Activated naive CD4-positive, alpha-beta T cell treated with Interleukin-2 at 50 U/mL for 16 hours (primary cell): Measurements from ENCODE around the gene P2RX3.
A peak's percentile ranks its signal among the peaks of the same experiment; 100 is the strongest.
"Not testable (repeated sequence)": the region's sequence is repeated elsewhere in the genome, so short reads cannot be mapped to it uniquely, and the experiment has no call there.

Source experiments
- DNase-seq: peaks from one replicate; pipeline ENCODE4 v3.0.0-alpha.2; 2020

Gene P2RX3

DNA sequence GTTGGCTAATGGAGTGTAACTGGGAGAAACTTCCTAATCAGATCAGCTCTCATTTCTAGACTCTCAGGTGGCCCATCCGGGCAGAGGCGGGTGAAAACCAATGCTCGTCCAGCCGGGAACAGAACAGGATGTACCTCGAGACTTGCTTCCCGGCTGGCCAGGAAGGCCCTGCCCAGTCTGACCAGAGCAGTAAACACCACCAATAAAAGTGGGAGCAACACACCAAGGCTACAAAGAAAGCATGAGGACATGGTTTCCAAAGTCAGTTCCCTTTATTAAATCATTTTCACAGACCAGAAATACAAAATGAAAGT is 12.5 kb upstream of the P2RX3 start:
- no peak for DNase-seq

DNA sequence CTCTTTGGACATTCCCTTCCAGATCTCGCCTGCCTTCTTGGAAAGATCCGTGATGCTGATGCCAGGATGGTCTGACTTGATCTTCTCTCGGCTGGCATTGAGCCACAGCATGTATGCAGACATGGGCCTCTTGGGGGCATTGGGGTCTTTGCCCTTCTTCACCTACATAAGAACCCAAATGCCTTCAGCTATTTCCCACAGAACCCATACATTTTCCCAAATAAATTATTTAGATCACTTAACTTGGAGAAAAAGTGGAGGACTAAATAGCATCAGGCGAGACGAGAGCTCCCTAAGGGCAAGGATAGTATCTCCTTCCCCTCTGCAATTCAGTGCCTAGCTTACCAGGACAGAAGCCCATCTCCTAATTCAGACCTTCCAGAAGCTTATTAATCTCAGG is 10.4 kb upstream of the P2RX3 start:
- DNase-seq, result no peak

- peak; percentile 14 for DNase-seq
Measured at GRCh38 chr11:57330029-57330428, 8.1 kb upstream of the P2RX3 start.

GRCh38 chr11:57331720-57332119 is 6.4 kb upstream of the P2RX3 start:
- DNase-seq, result no peak

DNA sequence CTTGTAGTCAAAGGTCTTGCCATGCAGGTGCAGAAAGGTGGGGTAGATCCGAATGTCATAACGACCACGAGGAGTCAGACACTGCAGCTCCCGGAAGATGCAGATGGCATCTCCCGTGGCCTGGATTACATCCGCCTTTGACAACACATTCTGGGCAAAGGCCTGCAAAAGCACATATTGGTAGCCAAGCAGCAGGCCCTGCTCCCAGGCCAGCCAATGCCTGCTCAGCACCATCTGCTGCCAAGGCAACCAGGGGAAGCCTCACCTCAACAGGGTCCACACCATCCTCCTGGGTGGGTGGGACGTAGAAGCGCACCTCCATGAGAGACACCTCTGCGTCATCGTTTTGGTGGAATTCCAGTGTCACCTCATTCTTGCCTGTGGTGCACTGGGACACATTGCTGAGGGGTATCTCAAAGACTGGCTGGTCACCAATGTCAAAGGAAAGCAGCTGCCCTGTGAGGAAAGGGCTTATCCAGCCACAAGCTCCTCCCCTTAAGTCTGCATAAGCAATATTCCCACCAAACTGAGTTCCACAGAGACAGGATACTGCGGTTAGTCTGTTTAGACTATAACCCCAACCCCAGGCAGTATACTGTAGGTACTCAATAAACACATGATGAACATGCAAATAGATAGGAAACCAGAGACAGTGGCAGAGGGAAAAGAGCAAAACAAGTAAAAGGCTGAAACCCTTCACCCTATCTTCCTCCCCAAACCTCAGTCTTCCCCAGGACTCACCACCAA is 5.3 kb upstream of the P2RX3 start:
- no peak for DNase-seq

- no peak for DNase-seq
Measured at GRCh38 chr11:57335023-57335342, 3.2 kb upstream of the P2RX3 start.

DNA sequence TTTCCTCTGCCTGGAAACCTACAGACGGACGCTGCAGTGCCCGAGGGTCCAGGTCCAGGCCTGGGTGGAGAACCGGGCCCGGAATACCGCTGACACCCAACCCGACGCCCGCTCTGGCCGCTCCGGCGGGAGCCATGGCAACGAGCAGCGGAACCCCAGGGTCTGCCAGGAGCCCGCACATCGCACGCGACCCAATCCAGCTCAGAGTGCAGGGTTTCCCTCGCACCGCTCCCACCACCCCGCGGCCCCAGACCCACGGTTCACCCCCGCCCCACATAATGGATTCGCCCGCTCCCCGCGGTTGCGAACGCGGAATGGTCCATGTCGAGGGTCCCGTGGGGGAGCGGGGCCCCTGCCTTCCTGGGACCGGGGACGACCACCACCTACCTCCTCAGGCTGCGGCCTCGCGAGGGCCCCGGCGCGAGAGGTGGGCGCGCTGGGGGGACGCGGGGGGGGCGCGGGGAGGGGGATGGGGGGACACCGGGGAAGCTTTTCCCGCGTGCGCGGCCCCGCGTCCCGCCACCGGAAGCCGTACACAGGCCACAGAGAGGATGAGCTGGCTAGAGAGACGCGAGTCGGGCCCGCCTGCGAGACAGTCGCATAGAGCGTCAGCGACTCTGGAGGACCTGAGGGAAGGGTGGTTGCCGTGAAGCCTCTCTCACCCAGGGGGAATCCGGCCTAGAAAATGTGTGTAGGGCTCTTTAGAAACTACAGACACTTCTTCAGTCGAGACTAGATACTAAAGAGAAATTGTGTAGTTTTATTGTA is 2.6 kb upstream of the P2RX3 start, which contains the start of gene SSRP1:
SSRP1 (minus strand) TSS at position 550 of the 768 bp plus-strand sequence. CDS start 771 bp downstream, outside the sequence.
- DNase-seq, result peak; percentile 87

GRCh38 chr11:57336111-57336666 is 2.0 kb upstream of the P2RX3 start:
- peak; percentile 34 for DNase-seq

DNA sequence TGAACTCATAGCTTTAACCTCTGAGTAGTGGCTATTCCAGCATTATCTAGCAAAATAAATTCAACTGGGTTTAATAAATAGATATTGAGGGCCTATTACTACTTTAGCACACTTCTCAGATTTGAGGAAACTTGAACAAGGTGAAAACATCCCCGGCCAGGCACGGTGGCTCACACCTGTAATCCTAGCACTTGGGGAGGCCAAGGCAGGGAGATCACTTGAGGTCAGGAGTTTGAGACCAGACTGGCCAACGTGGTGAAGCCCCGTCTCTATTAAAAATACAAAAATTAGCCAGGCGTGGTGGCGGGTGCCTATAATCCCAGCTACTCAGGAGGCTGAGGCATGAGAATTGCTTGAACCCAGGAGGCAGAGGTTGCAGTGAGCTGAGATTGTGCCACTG is 1.3 kb upstream of the P2RX3 start:
- not testable (repeated sequence) for DNase-seq

DNA sequence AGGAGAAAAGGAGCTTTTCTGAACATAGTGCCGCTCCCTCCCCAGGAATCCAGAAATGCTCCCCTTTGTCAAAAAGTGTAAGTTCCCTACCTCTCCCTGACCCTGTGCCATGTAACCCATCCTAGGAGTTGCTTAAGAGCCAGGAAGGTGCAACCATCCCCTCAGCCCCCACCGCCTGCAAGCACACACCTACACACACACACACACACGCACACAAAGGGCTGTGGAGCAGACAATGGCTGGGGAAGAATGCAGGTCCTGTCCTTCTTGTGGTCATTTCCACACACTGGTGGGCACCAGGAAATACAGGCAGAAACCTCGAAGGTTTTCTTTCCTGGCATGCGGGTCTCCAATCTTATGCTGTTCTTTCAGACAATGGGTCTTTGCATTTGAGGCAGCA is 1.2 kb downstream of the P2RX3 start:
- DNase-seq, result no peak

DNA sequence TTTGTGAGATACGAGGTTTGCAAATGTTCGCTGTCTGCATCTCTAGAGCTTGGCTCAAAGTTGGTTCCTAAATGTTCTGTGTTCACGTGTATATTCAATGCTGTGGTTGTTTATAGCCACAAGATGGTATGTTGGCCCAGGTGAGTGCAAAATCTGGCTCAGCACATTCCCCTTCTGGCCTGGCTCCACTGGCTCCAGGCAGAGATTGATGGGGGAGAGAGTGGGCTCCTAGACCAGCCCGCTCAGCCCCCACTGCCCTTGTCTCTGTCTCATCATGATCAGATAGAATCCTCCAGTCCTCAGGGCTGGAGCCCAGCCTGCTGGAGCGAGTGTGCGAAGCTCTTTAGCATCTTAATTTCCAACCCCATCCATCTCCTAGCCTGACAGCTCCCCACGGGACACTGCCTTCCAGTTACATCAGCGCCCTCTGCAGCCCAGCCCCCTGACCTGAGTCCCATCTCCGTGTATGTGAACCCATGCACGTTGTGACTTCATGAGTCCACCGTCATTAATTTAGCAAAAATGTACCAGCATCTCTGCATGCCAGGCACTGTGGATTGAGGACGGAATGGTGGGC is 2.0 kb downstream of the P2RX3 start:
- DNase-seq, result no peak

DNA sequence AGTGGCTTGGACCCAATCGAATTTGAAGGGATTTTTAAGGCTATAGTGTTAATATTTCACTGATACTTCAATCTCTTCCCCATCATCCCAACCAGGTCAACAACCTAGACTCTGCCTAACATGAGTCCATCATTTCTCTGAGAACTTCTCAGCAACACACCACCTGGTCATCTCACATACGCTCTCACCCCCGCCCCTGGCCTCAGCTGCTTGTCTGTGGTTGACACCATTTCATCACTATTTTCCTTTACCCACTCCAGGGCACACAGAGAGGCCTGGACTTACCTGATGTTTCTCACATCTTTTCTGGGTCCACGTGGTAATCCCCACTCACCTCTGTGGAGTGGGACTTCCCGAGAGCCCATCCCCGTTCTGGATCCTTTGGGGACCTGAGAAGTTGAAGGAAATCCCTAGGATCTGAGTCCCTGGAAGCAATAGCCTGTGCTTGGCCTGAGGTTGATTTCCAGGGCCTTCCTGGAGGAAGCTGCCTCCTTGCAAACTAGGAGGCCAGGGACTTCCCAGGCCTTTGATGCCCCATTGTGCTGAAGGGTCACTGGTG is 3.2 kb downstream of the P2RX3 start:
- DNase-seq, result no peak

DNA sequence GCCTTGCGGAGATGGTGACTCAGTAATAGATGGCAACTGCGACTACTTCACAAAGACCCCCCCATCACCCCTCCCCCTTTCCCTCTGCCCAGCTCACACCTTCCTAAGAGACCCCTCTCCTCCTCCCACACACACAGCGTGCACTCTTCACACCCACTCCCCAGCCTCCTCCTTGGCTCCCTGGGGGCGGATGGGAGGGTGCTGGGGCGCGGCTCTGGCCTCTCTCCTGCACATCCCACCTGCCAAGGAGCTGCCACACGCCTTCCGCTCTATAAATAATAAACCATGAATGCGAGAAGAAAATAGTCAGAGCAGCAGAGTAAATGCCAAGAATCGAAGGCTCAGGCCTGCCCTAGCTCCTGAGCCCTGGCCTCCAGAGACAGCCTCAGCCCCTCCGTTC is 4.5 kb downstream of the P2RX3 start:
- DNase-seq, result no peak

- DNase-seq, result no peak
Measured at GRCh38 chr11:57343825-57344224, 5.7 kb downstream of the P2RX3 start.

- no peak for DNase-seq
Measured at GRCh38 chr11:57344826-57345225, 6.7 kb downstream of the P2RX3 start.

DNA sequence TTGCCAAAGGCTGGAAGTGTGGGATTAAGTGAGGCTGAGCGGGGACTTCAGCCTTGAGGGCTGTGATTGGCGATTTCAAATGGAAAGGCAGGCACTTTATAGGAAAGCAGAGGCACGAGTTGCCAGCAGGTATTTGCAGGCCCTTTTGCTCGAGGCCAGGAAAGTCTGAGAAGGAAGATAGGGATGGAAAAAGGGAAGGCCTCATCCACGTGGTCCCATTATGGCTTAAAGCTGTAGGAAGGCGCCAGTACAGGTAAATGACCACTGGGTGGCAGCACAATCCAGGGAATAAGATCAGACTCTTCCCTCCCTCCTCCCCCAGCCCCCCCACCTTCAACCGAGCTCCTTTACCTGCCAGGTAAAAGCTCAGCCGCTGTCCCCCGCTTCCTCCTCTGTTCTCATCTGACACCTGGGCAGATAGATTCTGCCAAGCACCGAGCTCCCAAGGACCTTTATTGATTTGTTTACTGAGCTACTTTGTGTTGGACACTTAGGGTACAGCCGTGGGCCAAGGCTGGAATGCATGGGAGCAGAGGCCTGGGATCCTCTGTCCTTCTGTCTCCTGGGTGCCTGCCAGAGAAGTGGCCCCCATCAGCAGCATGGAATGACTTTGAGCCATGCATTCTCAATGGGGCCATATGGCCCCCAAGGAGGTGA is 7.5 kb downstream of the P2RX3 start:
- peak; percentile 70 for DNase-seq

DNA sequence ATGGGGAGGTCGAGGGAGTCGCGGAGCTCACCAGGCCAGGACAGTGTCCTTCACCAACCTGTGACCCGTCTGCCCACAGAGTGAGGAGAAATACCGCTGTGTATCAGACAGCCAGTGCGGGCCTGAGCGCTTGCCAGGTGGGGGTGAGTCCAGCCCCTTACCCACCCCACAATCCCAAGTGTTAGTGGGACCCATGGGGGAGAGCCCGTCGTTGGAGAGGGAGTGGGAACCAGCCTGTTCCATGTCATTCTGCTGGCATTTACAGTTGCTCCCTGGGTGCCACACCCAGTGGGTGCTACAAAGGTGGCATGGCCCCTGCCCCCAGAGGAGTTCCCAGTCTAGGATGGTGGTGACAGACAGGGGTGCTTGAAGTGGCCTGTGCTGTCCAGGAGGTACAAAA is 9.2 kb downstream of the P2RX3 start:
- no peak for DNase-seq

GRCh38 chr11:57348052-57348451 is 9.9 kb downstream of the P2RX3 start:
- no peak for DNase-seq

DNA sequence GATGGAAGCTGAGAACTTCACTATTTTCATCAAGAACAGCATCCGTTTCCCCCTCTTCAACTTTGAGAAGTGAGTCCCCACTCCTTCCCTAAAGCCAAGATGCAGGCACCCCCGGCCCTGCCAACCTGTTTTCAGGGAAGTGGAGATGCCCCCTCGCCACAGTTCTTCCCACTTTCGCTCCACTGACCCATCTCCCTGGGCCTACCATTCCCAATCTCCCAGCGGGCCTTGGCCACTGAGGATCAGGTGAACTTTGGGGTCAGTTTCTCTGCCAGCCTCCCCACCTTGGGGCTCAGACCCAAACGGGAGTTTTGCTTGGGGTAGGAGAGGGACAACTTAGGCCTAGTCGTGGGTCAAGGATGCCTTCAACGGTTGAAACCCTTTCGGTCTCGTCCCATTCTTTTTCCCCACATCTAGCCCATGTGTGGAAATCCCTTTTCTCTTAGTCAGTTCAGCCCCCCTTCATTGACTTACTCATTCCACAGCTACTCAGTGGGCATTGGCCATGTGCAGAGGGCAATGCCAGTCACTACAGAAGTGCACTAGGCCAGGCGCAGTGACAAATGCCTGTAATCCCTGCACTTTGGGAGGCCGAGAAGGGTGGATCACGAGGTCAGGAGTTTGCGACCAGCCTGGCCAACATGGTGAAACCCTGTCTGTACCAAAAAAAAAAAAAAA is 10.6 kb downstream of the P2RX3 start:
- no peak for DNase-seq

- DNase-seq, result peak; percentile 71
Measured at GRCh38 chr11:57349491-57350274, 11.5 kb downstream of the P2RX3 start.

DNA sequence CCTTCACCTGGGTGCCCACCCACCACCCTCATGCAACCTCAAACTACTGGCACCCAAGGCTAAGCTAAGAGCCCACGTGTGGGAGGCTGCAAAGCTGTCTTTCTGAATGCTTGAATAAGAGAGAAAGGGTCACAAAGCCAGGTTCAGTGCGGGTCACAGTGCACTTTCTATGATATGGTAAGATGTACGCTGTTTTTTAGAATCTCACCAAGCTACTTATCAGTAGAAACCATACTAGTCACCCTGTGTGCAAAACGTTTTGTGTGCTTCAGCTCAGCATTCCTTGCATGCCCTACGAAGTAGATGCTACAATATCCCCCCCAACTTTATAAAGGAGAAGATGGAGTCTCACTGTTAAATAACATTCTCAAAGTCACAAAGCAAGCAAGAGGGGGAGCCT is 14.9 kb downstream of the P2RX3 start:
- DNase-seq, result no peak

DNA sequence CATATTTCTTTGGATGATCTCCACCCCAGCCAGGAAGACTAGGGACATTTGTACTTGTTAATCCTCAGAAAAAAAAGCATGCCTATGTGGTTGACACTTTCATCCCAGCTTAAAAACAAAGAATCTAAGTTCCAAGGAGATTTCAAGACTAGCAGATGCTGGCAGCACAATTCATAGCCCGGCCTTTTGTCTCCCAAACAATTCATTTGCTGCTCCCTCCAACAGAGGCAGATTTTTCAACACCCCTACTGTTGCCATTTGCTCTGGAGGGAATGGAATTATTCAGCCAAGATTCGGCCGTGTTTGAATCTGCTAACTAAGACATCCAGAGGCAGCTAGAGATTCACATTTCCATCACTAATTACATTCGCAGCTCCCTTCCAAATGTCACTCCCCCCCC is 15.3 kb downstream of the P2RX3 start:
- no peak for DNase-seq
